GM21576 (cell line): ENCODE results near the gene EYA2.
"Not testable (repeated sequence)": the region's sequence is repeated elsewhere in the genome, so short reads cannot be mapped to it uniquely, and the experiment has no call there.

ENCODE experiments used
- ATAC-seq: cut with Tn5 transposase; IDR thresholded peaks from one replicate; pipeline ENCODE4 v1.9.1; 2021; ENCODE audit warnings: mild to moderate bottlenecking, moderate library complexity; ENCODE audit not compliant: unreplicated experiment

EYA2 gene

DNA sequence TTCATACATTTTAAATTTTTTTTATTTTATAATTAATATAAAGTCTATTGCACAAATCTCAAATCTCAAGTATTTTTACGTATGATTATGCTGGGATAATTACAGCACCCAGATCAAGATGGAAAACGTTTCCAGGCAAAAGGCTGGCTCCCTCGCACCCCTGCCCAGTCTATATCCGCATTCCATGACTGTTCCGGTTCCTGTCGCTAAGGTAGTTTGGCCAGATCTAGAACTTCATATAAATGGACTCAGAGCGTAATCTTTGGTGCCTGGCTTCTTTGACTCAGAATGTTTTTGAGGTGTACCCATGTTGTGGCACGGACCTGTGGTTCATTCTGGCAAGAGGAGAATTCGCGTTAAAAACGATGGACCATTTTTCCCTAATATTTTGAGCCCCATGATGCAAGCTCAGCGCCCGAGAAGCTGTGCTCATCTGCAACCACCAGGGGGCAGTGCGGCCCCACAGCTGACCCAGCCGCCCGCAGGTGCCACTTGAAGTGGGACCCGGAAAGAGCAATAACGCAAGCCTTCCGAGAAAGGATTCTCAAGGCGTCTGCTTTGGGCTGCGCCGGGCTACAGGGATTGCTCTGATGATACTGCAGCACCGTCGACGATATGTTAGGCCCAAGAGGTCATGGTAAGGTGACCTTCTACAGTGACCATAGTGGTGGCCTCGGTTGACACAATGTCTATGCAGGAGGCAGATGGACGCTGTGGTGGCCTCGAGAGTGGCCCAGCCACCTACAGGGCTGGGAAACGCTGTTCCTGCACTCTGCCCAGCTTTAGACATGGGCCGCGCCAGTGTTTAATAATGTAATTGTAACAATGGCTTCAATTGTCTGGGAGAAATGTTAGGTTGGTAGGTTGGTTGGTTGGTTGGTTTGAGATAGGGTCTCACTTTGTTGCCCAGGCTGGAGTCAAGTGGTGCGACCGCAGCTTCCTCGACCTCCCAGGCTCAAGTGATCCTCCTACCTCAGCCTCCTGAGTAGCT lies 301.7 kb downstream of the EYA2 start:
- ATAC-seq = no peak

DNA sequence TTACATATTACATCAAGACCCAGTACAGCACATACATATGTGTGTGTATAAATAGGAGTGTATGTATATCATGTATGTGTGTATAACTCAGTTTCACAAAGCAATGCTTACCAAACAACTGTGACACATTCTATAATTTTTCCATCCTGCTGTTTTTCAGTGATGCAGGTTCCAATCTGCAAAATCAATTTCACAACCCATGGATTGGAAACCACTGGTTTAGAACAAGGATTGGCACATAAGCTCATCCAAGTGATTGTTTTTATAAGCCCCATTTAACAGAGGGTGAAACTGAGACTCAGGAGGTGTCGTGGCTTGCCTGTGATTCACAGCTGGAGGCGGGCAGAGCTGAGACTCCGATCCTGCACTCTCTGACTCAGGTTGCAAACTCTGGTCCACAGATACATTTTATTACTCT lies 303.6 kb downstream of the EYA2 start:
- no peak for ATAC-seq

DNA sequence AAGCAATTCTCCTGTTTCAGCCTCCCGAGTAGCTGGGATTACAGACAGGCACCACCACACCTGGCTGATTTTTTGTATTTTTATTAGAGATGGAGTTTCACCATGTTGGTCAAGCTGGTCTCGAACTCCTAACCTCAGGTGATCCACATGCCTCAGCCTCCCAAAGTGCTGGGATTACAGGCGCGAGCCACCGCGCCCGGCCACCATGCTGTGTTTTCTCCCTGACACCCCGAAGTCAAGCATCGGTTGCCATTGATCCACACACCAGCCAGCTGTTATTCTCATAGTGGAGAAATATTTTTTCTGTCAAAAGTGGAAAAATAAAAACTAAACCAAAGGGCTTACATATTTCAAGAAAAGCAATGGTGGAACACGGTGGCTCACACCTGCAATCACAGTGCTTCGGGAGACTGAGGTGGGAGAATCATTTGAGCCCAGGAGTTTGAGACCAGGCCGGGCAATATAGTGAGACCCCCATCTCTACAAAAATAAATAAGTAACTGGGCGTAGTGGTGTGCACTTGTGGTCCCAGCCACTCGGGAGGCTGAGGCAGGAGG lies 304.4 kb downstream of the EYA2 start:
- ATAC-seq = no peak

DNA sequence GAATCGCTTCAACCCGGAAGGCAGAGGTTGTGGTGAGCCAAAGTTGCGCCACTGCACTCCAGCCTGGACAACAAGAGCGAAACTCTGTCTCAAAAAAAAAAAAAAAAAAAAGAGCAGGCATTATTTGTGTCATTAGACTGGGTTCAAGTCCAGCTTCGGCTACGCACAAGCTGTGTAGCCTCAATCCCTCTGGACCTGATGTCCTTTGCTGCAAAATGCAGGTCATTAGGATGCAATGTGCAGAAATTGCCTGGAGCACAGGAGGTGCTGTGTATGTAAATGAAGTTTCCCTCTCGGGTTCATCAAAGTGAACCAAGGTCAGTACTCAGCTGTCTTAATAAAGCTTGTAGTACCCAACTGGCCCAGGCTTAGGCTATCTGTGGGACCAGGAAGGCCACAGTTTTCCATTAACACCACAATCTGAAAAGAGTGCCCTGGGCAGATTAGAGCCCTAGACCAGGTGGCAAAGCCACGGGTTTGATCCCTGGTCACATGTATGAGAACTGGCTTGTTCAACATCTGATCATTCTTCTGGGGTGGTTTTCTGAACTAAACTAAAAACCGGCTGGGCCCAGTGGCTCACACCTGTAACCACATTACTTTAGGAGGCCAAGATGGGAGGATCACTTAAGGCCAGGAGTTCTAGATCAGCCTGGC lies 306.6 kb downstream of the EYA2 start:
- ATAC-seq = no peak

DNA sequence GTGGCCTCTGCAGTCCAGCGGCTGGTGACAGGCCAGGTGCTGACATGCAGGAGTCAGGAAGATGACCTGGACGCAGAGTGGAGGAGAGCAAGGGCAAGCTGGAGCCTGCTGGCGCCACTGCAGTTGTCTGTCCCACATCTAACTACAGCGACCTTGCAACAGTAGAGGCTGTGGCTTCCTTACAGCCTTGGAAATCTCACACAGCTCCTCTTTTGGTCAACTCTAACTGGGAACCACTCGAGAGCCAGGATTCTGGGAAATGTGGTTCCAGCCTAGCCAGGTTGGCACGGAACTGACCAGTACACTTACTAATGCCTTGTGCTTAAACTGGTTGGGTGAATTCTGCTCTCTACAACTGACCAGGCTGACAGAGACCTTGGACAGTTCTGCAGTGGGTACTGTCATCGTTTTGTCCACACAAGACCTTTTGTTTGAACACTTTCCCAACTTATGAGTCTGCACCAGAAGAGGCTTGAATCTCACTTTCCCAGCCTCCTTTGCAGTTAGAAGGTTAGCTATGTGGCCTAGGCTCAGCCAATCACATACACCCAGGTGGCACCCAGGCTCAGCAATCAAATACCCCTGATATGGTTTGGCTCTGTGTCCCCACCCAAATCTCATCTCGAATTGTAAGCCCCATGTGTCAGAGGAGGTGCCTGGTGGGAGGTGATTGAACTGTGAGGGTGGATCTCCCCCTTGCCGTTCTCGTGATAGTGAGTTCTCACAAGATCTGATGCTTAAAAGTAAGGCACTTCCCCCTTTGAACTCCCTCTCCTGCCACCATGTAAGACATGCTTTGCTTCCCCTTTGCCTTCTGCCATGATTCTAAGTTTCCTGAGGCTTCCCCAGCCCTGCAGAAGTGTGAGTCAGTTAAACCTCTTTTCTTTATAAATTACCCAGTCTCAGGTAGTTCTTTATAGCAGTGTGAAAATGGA lies 308.4 kb downstream of the EYA2 start:
- no peak for ATAC-seq

DNA sequence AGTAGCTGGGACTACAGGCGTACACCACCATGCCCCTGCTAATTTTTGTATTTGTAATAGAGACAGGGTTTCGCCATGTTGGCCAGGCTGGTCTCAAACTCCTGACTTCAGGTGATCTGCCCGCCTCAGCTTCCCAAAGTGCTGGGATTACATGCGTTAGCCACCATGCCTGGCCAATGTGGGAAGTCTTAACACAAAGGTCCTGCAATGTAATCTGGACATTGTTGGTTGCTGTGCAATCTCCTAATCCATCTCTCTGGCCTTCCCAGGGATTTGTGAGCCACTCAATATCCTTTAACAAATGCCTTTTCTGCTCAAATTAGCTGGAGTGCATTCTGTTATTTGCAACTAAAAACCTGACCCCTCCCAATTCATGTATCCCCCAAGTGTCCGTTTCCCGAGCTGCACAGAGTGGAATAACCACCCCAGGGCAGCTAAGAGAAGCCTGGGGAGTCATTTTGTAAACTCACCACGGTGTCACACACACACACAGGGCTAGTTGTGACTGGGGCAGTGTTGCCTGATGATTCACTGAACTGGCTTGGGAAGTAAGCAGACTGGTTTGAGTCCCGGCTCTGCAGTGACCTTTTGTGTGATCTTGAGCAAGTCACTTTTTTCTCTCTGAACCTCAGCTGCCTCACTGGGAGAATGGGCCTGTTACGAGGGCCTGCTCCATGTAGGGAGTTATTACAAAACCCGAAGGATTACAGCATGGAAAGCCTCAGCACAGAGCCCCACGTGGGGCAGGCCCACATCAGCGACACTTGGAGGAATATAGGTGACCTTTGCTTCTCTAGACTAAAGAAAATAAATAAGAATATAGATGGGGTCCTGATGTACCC lies 309.6 kb downstream of the EYA2 start:
- ATAC-seq = no peak

DNA sequence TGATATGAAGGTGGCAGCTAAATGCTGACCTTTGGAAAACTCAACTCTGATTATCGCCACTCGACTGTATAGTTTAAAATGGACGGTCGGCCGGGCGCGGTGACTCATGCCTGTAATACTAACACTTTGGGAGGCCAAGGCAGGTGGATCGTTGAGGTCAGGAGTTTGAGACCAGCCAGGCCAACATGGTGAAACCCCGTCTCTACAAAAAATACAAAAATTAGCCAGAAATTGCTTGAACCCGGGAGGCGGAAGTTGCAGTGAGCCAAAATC lies 310.1 kb downstream of the EYA2 start:
- ATAC-seq = not testable (repeated sequence)

DNA sequence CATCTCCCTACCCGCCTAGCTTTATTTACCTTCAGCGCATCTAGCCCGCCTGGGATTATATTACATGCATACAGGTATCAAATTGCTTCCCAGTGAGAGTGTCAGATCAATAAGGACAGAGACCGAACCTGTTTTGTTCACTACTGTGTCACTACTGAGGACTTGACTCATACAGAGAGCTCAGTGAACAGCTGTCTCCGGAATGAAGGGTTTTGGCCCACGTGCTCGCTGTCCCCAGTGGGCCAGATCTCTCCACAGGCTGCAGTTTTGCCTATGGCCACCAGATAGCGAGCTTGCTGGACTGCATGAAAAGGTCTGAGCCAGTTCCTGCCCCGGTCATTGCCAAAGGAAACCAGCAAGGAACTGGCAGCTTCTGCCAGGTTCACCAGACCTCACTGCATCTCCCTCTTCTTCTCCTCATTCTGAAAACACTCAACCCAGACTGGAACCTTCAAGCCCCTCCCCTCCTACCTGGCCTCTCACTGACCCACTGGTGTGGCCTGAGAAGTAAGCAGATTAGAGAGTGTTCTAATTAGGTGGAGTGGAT lies 311.0 kb downstream of the EYA2 start:
- ATAC-seq = no peak

DNA sequence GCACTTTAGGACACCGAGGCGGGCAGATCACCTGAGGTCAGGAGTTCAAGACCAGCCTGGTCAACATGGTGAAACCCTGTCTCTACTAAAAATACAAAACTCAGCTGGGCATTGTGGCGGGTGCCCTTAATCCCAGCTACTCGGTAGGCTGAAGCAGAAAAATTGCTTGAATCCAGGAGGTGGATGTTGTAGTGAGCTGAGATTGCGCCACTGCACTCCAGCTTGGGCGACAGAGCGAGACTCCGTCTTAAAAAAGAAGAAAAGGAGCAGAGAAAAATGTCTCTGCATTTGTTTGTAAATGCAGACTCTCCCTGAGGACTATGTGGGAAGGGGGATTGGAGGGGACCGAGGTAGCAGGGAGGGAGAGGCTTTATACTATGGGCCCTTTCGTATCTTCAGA lies 311.9 kb downstream of the EYA2 start:
- not testable (repeated sequence) for ATAC-seq

DNA sequence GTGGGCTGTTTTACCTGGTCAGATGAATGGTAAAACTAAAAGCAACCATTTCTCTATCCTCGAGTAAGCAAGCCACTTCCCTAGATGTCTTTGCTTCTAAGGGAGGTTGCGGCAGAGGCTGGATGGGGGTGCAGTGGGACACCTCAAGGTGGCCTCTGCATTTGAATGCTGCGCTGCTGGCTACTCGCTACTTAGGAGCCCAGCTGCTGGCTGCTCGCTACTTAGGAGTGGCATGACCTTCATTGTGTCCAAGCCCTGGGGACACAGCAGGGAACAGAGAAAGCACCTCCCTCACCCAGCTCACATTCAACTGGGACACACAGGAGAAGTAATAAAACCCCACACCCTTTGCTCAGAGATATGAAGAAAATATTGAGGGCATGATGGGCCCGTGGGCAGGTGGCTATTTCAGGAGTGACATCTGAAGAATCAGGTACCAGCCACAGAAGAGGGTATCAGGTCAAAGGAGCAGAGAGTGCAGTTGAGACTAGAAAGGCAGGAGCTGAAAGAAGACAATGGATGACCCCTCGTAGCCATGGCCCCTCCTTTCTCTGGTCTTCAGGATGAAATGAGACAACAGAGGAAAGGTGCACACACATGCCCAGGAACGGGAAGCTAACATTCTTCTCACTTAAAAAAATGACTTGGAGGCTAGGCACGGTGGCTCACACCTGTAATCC lies 312.5 kb downstream of the EYA2 start:
- no peak for ATAC-seq

DNA sequence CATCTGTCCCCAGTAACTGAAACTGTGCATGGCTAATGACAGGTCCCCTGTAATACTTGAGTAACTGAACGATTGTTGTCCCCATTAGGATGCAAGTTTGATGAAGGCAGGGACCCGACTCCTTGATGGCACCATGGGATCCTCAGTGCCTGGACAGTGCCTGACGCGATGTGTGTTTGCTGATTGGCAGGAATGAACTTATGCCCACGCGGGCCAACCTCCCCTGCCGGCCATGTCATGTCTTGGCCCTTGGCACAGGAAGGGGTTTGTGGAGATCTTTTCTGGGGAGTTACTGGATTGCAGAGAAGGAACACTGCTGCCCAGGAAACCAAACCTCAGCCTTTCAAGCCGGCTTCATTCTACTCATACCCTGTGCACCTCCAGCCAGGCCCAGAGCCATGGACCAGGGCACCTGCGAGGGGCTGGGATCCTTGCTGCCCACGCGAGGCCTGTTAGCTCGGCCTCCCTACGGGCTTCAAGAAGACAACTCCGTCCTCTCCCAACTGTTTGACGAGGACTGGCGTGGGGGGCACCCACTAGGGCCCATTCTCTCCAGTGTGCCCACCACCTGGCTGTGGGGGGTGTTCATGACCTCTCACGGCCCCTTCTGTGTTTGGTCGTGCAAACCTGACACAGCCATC lies 314.0 kb downstream of the EYA2 start:
- no peak for ATAC-seq

DNA sequence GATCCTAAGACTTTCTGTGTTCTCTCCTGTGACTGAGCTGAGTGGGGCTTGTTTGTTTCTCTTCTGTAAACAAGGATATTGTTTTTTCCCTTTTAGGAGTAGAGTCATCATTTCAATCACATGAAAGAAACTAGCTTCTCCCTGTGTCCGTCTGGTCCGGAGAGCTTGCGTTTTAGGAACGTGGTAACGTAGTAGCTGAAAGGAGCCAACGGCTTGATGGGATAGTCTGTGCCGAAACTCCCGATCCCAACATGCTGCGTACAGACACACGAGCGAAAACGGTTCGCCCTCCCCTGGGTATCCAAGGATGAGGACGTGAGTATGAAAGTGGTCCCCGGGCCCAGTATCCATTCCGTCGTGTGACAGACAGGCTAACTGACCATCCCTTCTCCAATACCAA lies 315.3 kb downstream of the EYA2 start:
- no peak for ATAC-seq

DNA sequence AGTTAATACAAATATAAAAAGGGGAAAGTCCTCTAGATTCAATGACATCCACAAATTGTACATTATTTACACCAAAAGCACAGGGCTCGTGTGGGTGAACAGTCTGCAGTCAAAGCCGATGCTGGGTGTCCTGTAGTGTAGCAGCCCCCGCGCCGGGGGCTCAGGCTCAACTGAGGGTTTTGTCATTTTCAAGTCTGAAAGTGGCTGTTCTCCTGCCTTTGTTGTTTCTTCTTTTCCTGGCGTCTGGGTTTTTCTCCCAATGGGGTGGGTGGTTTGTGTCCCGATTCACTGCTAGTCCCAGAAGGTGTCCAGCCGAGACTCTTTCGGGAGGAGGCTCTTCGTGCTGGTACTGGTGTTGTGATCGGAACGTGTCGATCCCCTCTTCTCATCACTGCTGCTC lies 315.8 kb downstream of the EYA2 start:
- ATAC-seq = no peak

DNA sequence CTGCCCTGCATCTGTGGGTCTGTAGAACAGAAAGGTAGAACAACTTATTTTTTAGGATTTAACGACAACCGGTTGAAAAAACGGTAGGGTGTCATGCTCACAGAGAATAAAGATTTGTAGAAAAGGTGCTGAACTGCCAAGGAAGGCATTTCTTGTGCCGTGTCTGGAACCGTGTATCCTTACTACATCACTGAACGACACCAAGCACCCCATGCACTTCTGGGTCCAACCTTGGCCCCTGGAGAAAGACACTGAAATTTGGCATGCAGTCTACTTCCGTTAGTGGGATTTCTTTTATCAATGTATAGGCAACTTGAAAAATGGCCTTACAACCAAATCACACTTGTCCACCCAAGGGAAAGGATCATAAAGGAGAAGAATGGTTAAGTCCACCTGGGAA lies 316.4 kb downstream of the EYA2 start:
- no peak for ATAC-seq

DNA sequence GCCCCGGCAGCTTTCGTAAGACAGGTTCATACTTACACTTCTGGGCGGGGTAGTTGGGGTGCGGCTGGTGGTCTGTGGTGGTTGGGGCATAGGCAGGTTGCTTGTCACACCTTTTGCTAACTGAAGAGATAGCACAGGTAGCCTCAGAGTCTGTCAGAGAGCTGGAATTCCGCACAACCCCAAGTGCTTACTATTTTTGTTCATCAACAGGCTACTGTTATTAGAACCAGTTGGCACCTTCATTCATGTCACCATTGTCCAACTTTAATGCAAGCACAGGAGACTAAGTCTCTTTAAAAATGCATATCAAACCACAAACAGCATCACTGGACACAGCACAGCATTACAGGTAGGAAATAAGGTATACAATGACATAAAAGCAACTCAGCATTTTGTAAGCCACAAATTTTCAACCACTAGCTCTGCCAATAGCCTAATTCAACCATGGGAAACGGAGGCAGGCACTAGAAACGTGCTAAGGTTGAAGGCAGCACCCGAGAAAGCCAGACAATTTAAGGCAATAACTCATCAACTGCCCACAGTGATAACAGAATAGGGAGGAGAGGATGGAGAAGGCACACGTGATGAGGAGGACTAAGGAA lies 318.1 kb downstream of the EYA2 start:
- no peak for ATAC-seq

DNA sequence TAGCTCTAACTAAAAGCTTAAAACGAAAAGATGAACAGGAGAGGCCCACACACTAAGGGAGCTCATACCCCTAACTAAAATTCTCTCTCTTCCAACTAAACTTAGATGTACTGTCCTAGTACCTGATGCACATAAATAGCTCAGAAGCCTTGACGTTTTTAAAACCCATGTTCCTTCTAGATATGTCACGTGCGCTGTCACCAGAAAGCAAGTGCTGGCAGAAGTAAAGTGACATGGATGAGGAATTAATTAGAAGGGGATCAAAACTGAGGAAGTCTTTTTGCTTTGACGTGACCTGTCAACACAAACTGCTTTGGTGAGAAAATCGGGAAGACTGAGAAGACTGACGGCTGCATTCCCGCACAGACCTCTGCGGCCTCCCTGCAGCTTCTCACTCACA lies 319.3 kb downstream of the EYA2 start:
- ATAC-seq = no peak

DNA sequence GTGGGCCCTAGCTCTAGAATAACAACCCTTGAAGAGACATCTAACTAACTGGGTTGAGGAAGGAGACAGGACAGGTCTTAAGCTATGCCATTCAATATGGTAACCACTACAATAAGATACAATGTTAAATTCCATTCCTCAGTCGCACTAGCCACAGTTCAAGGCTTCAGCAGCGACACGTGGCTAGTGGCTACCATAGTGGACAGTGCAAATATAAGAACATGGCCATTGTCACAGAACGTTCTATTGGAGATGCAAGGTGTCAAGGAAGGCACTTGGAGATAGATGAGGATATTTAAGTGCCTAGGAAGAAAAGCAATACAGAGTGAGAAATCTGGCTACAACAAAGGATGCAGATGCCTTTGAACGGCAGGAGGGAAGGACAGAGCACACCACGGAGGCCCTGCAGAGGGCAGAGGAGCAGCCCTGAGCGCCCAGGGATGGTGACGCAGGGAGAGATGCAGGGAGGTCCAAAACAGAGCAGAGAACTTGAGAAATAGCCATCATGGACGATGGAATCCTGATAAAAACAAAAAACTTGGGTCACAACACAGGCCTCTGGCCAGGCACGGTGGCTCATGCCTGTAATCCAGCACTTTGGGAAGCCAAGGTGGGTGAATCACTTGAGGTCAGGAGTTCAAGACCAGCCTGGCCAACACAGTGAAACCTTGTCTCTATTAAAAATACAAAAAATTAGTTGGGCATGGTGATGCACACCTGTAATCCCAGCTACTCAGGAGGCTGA lies 321.2 kb downstream of the EYA2 start:
- ATAC-seq = no peak
